HL-60/S4 treated with phorbol 12-myristate 13-acetate at 8.2 ng/mL for 4 days and 3 days (cell line): ENCODE data around the gene PRAMEF17.
"Not testable (repeated sequence)": the region's sequence is repeated elsewhere in the genome, so short reads cannot be mapped to it uniquely, and the experiment has no call there.

Source experiments
- in situ Hi-C: fragments of 300-500 bp; cut with MboI; formaldehyde crosslinking; loops from 2 replicates; pipeline ENCODE4 v1.15.0; 2022; ENCODE audit warnings: low sequenced_read_pairs

PRAMEF17 gene

GRCh38 chr1:13389332-13389731, at the start of gene PRAMEF17:
Gene PRAMEF17, plus strand, starts transcription at chr1:13389632. Its CDS starts 26 bp downstream, at chr1:13389658.
- in situ Hi-C loops, result not testable (repeated sequence)

GRCh38 chr1:13342496-13342895, 46.9 kb upstream of the PRAMEF17 start:
- in situ Hi-C loops, result not testable (repeated sequence)

- in situ Hi-C loops, result not testable (repeated sequence)
These were observed 42.4 kb upstream of the PRAMEF17 start, which contains the start of gene PRAMEF14 for GRCh38 chr1:13347034-13347433. Gene PRAMEF14, minus strand, starts transcription at chr1:13347134. Its CDS starts 1,820 bp downstream, at chr1:13345314.

GRCh38 chr1:13353476-13353875, 36.0 kb upstream of the PRAMEF17 start:
- in situ Hi-C loops, result not testable (repeated sequence)

GRCh38 chr1:13354475-13354874, 35.0 kb upstream of the PRAMEF17 start:
- in situ Hi-C loops, result not testable (repeated sequence)

GRCh38 chr1:13356774-13357173, 32.7 kb upstream of the PRAMEF17 start:
- in situ Hi-C loops, result not testable (repeated sequence)

- in situ Hi-C loops, result not testable (repeated sequence)
These were observed 27.1 kb upstream of the PRAMEF17 start for GRCh38 chr1:13362364-13362763.

GRCh38 chr1:13364928-13365327, 24.5 kb upstream of the PRAMEF17 start:
- in situ Hi-C loops, result not testable (repeated sequence)

- in situ Hi-C loops, result not testable (repeated sequence)
These were observed 22.9 kb upstream of the PRAMEF17 start for GRCh38 chr1:13366536-13366935.

GRCh38 chr1:13368544-13368943, 20.9 kb upstream of the PRAMEF17 start:
- in situ Hi-C loops, result not testable (repeated sequence)

GRCh38 chr1:13378983-13379382, 10.4 kb upstream of the PRAMEF17 start:
- in situ Hi-C loops, result not testable (repeated sequence)

- in situ Hi-C loops, result not testable (repeated sequence)
These were observed 9.1 kb upstream of the PRAMEF17 start for GRCh38 chr1:13380380-13380779.

- in situ Hi-C loops, result not testable (repeated sequence)
These were observed 3.6 kb downstream of the PRAMEF17 start for GRCh38 chr1:13393004-13393403.

- in situ Hi-C loops, result not testable (repeated sequence)
These were observed 5.3 kb downstream of the PRAMEF17 start for GRCh38 chr1:13394761-13395160.

GRCh38 chr1:13395311-13395710, 5.9 kb downstream of the PRAMEF17 start:
- in situ Hi-C loops, result not testable (repeated sequence)

- in situ Hi-C loops, result no loop called here
These were observed 18.4 kb downstream of the PRAMEF17 start for GRCh38 chr1:13407811-13408210.

- in situ Hi-C loops, result not testable (repeated sequence)
These were observed 20.7 kb downstream of the PRAMEF17 start, which contains the start of gene PRAMEF20 for GRCh38 chr1:13410150-13410549. Gene PRAMEF20, plus strand, starts transcription at chr1:13410450. Its CDS starts 5,905 bp downstream, at chr1:13416355.

- in situ Hi-C loops, result no loop called here
These were observed 41.1 kb downstream of the PRAMEF17 start for GRCh38 chr1:13430495-13430894.

- in situ Hi-C loops, result no loop called here
These were observed 42.8 kb downstream of the PRAMEF17 start for GRCh38 chr1:13432251-13432650.

- in situ Hi-C loops, result not testable (repeated sequence)
These were observed 44.4 kb downstream of the PRAMEF17 start for GRCh38 chr1:13433694-13434358.

GRCh38 chr1:13435458-13435857, 46.0 kb downstream of the PRAMEF17 start:
- in situ Hi-C loops, result no loop called here

GRCh38 chr1:13439104-13439783, 49.8 kb downstream of the PRAMEF17 start:
- in situ Hi-C loops, result not testable (repeated sequence)
